Superior temporal gyrus (tissue), 1 donor: ENCODE measurements around the gene ARSD.
A peak's percentile ranks its signal among the peaks of the same experiment; 100 is the strongest.
"Not testable (repeated sequence)": the region's sequence is repeated elsewhere in the genome, so short reads cannot be mapped to it uniquely, and the experiment has no call there.

Experiments used
- DNase-seq: peaks from one replicate; pipeline ENCODE4 v3.0.0-alpha.2; 2016; ENCODE audit errors: extremely low spot score

Gene ARSD, protein sequence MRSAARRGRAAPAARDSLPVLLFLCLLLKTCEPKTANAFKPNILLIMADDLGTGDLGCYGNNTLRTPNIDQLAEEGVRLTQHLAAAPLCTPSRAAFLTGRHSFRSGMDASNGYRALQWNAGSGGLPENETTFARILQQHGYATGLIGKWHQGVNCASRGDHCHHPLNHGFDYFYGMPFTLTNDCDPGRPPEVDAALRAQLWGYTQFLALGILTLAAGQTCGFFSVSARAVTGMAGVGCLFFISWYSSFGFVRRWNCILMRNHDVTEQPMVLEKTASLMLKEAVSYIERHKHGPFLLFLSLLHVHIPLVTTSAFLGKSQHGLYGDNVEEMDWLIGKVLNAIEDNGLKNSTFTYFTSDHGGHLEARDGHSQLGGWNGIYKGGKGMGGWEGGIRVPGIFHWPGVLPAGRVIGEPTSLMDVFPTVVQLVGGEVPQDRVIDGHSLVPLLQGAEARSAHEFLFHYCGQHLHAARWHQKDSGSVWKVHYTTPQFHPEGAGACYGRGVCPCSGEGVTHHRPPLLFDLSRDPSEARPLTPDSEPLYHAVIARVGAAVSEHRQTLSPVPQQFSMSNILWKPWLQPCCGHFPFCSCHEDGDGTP

DNA sequence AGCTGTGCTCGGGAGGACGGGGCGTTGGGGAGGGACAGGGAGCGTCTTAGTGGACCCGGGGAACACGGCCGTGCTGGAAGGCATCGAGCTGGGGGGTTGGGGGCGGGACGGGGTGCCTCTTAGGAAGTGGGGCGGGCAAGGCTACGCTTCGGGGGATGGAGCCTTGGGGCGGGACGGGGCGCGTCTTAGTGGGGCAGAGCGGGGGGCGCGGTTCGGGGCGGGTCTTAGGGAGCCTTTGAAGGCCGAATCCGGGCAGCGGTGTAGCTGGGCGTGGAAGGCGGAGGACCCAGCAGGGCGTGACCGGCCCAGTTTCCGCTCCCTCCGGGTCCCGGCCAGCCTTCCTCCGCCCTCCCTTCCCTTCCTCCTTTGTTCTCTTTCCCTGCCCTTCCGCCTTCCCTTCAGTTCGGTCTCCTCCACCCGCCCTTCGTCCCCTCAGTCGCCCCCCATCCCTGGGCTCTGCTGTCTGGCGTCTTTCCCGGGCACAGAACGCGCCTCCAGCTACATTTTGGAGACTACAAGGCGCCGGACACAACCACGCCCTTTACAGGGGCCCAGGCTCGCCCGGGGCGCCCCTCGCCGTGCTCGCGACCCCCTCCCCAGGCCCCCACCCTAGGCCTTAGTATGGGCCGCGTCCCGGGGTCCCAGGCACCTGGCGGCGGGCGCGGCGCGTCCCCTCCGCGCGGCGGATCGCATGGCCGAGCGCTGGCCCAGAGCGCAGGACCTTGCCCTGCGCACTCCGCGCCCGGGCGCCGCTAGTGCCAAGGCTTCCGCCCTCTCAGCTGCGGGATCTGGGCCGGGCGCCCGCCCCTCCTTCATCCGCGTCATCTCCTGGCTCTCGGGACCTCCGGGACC lies at the start of gene ARSD:
TSS of gene ARSD (minus strand) at position 757 of the 852 bp plus-strand sequence. CDS start at position 693, 64 bp downstream.
- peak; percentile 9 for DNase-seq

DNA sequence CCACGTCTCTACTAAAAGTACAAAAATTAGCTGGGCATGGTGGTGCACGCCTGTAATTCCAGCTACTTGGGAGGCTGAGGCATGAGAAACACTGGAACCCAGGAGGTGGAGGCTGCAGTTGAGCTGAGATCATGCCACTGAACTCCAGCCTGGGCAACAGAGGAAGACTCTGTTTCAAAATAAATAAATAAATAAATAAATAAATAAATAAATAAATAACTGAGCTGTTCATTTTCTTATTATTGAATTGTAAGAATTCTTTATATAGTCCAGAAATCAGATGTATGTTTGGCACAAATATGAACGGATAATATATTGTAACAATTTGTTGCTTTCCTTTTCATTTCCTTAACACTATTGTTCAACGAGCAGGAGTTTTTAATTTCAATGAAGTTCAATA lies 49.5 kb upstream of the ARSD start:
- DNase-seq: not testable (repeated sequence)

DNA sequence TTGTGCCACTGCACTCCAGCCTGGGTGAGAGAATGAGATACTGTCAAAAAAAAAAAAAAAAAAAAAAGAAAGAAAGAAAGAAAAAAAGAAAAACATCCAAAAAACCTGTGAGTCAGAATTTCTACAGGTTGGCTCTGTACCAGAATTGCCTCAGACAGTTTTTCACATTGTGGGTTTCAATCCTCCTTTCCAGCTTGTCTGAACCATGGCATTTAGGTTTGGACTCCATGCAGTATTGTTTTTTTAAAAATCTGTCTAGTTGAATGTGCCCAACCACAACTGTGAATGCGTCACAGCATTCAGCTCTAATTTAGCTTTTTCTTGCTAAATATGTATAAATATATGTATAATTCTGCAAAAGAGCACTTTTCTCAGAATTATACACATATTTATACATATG lies 45.8 kb upstream of the ARSD start:
- DNase-seq: no peak

DNA sequence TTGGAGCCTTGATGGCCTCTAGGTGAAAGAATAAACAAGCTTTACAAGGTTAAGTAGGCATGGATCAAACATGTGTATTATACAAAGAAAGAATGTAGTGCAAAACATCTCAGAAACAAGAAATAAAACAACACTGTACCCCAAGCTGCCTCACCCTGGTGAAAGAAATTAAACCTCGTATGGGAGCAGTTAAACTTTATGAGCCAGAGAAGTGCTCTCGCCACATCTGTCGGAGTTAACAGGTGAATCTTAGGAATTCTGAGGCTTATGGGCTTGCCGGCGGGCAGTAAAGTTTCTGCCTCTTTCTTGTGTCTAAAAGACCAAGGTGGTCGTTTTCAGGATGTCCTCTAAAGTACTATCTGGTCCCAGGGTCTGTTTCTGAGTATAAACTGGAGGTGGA lies 43.3 kb upstream of the ARSD start:
- DNase-seq: no peak

DNA sequence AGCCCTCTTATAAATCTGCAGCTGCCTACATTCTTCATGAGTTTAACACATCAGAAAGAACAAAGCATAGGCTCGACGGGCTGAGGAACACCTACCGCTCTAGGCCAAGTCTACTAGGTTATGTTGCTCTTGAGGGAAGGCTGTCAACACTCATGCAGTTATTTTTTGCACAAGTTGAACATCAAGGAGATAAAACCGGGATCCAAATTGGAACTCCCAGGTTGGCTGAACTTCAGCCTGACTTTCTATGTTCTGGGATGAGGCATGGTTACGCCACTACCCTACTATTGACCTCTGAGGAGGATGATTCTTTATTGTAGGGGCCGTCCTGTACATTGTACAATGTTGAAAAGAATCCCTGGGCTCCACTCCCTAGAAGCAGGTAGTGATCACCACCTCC lies 39.9 kb upstream of the ARSD start:
- DNase-seq: no peak

DNA sequence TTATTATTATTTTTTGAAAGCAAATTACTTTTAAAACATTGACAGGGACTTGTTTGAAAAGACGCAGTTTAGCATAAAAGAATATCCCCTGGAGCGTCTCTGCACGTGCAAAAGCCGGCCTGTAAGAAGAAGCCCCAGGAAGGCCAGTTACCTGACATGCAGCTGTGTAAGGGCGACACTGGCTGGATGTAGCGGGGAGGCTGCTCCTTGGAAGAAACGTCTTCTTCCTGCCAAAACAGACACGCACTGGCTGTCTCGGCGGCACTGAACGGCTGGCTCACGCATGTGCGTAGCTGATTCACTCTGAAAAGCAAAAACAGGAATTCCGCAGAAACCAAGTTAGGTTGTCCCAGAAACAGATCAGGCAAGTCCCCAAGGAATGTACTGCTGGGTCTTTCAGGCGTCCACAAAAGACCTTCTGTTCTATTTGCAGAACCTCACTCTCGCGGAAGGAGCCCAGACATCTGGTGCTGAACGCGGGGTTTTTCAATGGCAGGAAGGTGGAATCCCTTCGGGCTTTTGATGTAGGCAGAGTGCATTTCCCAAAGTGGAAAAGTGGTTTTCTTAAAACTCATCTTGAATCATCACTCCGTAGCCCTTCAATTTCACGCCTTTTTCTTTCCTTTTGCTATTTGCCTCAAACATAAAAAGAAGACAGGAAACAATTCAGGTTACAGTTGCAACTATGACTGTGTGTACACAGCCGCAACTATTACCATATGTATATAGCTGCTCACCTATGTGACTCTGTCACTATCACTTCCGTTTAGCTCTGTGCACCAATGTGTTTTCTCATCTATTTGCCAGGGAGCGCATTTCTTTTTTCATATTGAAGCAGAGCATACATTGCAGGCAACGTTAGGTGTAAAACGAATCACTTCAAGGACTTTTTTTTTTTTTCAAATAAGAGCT lies 39.1 kb upstream of the ARSD start:
- DNase-seq: peak; percentile 32

- no peak for DNase-seq
These were observed 38.4 kb upstream of the ARSD start for GRCh38 chrX:2967584-2967983.

DNA sequence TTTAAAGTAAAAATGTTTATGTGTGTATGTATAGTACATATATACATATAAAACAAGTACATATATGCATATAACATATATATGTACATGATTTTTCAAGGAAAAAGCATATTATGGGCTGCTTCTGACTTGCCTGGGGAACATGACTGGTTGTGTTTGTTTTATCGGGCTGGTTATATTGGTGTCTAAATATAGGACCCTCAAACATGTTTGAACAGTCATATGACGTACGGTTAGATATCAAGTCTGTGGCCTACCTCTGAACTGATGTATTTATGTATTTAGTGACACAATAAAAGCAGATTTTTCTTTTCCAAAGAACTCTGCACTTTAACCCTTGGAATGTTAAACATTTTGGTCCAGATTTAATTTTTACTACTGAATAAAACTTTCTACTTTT lies 37.9 kb upstream of the ARSD start:
- DNase-seq: no peak

DNA sequence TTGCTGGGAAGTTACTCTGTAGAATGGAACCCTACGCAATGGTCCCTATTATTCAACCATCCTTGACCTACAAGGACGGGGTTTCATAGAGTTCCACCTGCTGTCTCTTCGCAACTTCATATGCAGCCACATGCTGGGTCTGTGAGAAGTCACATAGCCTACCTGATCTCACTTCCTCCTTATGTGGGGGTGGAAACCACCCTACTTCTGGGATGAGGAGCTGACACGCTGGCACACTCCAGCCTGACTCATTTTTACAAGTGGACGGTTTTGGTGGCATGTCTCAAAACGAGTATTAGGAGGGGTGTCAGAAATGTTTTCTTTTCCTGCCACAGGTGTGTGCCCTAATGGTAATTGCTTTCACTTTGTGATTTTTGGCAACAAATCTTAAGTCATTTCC lies 36.8 kb upstream of the ARSD start:
- DNase-seq: no peak

DNA sequence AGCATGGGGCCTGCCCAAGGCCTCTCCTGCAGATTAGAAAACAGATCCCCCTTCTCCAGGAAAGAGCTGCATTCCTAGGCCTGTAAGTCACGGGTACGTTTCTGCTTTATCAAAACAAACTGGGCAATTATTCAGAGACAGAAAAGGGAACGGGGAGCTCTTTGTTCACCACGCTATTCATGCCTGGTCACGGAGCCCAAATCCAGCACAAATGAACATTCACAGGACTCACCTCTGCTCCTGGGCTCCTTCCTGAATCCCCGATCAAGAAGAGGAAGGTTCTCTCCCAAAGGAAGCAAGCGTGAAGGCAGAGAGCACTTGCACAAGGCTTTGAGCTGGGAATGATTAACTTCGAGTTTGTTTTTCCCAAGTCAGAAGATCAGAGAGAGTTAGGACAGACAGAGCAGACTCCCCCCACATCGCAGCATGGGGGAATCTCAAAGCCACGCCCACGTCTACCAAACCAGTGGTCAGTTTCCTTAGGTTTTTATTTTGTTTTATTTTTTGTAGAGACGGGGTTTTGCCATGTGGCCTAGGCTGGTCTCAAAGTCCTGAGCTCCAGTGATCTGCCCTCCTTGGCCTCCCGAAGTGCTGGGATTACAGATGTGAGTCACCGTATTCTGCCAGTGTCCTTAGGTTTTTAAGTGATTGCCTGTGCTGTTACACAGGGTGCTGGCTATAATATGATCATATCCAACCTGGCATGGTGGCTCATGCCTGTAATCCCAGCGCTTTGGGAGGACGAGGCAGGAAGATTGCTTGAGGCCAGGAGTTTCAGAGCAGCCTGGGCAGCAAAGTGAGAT lies 35.1 kb upstream of the ARSD start:
- not testable (repeated sequence) for DNase-seq

DNA sequence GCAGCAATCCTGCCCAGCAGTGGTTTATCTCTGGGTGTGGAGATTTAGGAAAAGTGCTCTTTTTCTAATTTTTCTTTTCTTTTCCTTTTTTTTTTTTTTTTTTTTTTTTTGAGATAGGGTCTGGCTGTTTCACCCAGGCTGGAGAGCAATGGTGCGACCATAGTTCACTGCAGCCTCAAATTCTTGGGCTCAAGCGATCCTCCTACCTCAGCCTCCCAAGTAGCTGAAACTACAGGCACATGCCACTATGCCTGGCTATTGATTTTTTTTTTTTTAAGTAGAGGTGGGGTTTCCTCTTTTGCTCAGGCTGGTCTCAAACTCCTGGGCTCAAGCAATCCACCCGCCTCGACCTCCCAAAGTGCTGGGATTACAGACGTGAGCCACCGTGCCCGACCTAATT lies 34.3 kb upstream of the ARSD start:
- DNase-seq: not testable (repeated sequence)

GRCh38 chrX:2962381-2962780 lies 33.2 kb upstream of the ARSD start:
- no peak for DNase-seq

GRCh38 chrX:2960861-2961515 lies 31.8 kb upstream of the ARSD start:
- DNase-seq: no peak

GRCh38 chrX:2958199-2958598 lies 29.1 kb upstream of the ARSD start:
- no peak for DNase-seq

- DNase-seq: no peak
These were observed 26.7 kb upstream of the ARSD start for GRCh38 chrX:2955838-2956237.

GRCh38 chrX:2955281-2955680 lies 26.1 kb upstream of the ARSD start:
- DNase-seq: no peak

- DNase-seq: no peak
These were observed 25.4 kb upstream of the ARSD start for GRCh38 chrX:2954541-2954940.

- DNase-seq: not testable (repeated sequence)
These were observed 8.8 kb upstream of the ARSD start for GRCh38 chrX:2937942-2938341.

GRCh38 chrX:2934715-2935710 lies 5.9 kb upstream of the ARSD start:
- no peak for DNase-seq
